ENCODE data around the gene ETV5. TPM values are rescaled to one million over a fixed set of nuclear protein-coding genes. Genes with fewer than 3 reads are reported as not detected.

Gene ETV5
- polyA plus RNA-seq, 1 of the 3 experiments (the other 2 are of a cell fraction), result 20.9 TPM

DNA sequence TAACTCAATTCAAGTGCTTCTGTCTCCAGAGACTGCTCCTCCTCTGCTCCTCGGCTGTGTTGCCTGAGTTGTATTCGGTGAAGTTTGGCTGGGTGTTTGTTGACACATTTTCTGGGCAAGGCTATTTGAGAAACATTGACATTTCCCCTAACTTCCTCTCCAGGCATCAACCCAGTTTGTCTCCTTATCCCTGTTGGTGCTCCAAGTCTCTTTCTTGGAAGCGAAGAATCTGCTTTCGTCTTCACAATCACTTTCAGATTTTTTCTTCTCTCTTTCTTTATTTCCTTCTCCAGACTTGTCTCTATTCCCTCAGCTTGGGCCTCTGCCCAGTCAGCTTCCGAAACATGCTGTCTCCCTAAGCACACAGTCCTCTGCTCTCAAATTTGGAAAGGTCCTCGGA lies 84.7 kb downstream of the ETV5 start:
- no peak overlapping the region for H3K4me2 ChIP-seq
- ChIA-PET CTCF (interaction anchor here (0.7 to 1.3 kb wide), 3 partner anchors 11 to 517 kb away, joined by 3 to 4 read pairs (median 3); no protein-coding TSS in a partner anchor), POLR2A (no interaction called here)
- no peaks in the 10 kb centered on the region for H3K27me3 ChIP-seq (ENCODE audit: insufficient read depth)
- H2AFZ ChIP-seq (ENCODE audit: low read depth), result no peak overlapping the region
- H3K4me3 ChIP-seq (ENCODE audit: low read depth in 2 of 2, low read length in 1 of 2), result no peak overlapping the region
- TF ChIP-seq TEAD4 (IDR thresholded peaks at IDR 0.05; ENCODE audit: borderline replicate concordance, insufficient read depth), result no peak
- no peak for TF ChIP-seq ELF1 (IDR thresholded peaks at IDR 0.05)
- no peak for TF ChIP-seq MXI1 (IDR thresholded peaks at IDR 0.05; ENCODE audit: low read depth, low read length)
- TF ChIP-seq EZH2phosphoT487 (IDR thresholded peaks at IDR 0.05; ENCODE audit: borderline replicate concordance, low read depth), result no peak
- no peak for TF ChIP-seq RXRA (IDR thresholded peaks at IDR 0.05; ENCODE audit: borderline replicate concordance, low read depth)
- TF ChIP-seq CHD2 (IDR thresholded peaks at IDR 0.05; ENCODE audit: low read length, partially characterized antibody), result no peak
- no peak for TF ChIP-seq GABPA (IDR thresholded peaks at IDR 0.05; ENCODE audit: low read depth)
- no peak overlapping the region for H3K27ac ChIP-seq (ENCODE audit: low read depth in 2 of 2, low read length in 1 of 2)
- no peaks in the 10 kb centered on the region for H4K20me1 ChIP-seq (ENCODE audit: insufficient read depth)
- peaks cover 12% of the 10 kb centered on the region for H3F3A ChIP-seq (replicated peaks; ENCODE audit: insufficient read depth)
- no peaks in the 10 kb centered on the region for H3K9me3 ChIP-seq
- H3K4me1 ChIP-seq (ENCODE audit: control insufficient read depth in 1 of 2, insufficient read depth in 2 of 2, low read depth in 1 of 2, low read length in 1 of 2), result peaks cover 3 to 4% of the 10 kb centered on the region in 2 experiments; a peak in 2 of 4 replicates
- 84% methylated on average over 6 of the region's 6 CpGs for WGBS (ENCODE audit: low lambda C conversion rate)
- no peaks in the 10 kb centered on the region for H3K36me3 ChIP-seq (replicated peaks in 1 of 2; ENCODE audit: control insufficient read depth in 1 of 2, insufficient read depth in 2 of 2, low read length in 1 of 2)
- no peaks in the 10 kb centered on the region for H3K79me2 ChIP-seq (ENCODE audit: insufficient read depth)
- no peaks in the 10 kb centered on the region for H3K9me2 ChIP-seq
- H3K9ac ChIP-seq, result no peak overlapping the region
- DNase-seq, result no peak

DNA sequence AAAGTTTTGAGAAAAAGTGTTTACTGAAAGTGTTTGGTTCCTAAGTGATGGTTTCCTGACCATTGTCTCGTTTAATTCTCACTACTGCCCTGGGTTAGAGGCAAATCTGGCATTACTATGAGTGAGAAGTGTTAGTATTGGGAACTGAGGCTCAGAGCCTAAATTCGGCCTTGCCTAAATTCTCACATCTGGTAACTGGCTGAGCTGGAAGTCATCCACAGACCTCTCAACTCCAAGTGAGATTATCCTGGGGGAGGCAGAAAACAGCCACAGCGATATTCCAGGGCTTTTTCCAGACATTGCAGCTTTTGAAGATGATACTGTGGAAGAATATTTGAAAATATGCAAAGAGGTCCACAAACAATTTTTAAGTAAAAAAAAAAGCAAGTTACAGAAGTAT lies 86.0 kb downstream of the ETV5 start:
- no peak for DNase-seq
- H3K9me3 ChIP-seq, result no peaks in the 10 kb centered on the region
- no peak overlapping the region for H3K4me2 ChIP-seq
- H3K4me3 ChIP-seq (ENCODE audit: low read depth in 2 of 2, low read length in 1 of 2), result no peak overlapping the region
- H3K9me2 ChIP-seq, result no peaks in the 10 kb centered on the region
- no peaks in the 10 kb centered on the region for H3K27me3 ChIP-seq (ENCODE audit: insufficient read depth)
- peaks cover 12% of the 10 kb centered on the region for H3F3A ChIP-seq (replicated peaks; ENCODE audit: insufficient read depth)
- no peak overlapping the region for H3K27ac ChIP-seq (ENCODE audit: low read depth in 2 of 2, low read length in 1 of 2)
- H4K20me1 ChIP-seq (ENCODE audit: insufficient read depth), result no peaks in the 10 kb centered on the region
- H3K9ac ChIP-seq, result no peak overlapping the region
- H3K79me2 ChIP-seq (ENCODE audit: insufficient read depth), result no peaks in the 10 kb centered on the region
- 87% methylated on average over 3 of the region's 3 CpGs for WGBS (ENCODE audit: low lambda C conversion rate)
- H2AFZ ChIP-seq (ENCODE audit: low read depth), result no peak overlapping the region
- TF ChIP-seq, protein P1, sequence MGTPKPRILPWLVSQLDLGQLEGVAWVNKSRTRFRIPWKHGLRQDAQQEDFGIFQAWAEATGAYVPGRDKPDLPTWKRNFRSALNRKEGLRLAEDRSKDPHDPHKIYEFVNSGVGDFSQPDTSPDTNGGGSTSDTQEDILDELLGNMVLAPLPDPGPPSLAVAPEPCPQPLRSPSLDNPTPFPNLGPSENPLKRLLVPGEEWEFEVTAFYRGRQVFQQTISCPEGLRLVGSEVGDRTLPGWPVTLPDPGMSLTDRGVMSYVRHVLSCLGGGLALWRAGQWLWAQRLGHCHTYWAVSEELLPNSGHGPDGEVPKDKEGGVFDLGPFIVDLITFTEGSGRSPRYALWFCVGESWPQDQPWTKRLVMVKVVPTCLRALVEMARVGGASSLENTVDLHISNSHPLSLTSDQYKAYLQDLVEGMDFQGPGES (IDR thresholded peaks at IDR 0.05; ENCODE audit: low read depth, low read length), result no peak
- no peak for TF ChIP-seq FOXM1 (IDR thresholded peaks at IDR 0.05; ENCODE audit: low read depth)
- TF ChIP-seq NRF1 (IDR thresholded peaks at IDR 0.05; ENCODE audit: low read depth, low read length), result no peak
- TF ChIP-seq RXRA (IDR thresholded peaks at IDR 0.05; ENCODE audit: borderline replicate concordance, low read depth), result no peak
- no peak for TF ChIP-seq GABPA (IDR thresholded peaks at IDR 0.05; ENCODE audit: low read depth)
- TF ChIP-seq EZH2phosphoT487 (IDR thresholded peaks at IDR 0.05; ENCODE audit: borderline replicate concordance, low read depth), result no peak
- no peak for TF ChIP-seq TAF1 (IDR thresholded peaks at IDR 0.05; ENCODE audit: borderline replicate concordance, low read depth, low read length)
- TF ChIP-seq, protein P2, sequence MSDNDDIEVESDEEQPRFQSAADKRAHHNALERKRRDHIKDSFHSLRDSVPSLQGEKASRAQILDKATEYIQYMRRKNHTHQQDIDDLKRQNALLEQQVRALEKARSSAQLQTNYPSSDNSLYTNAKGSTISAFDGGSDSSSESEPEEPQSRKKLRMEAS (IDR thresholded peaks at IDR 0.05; ENCODE audit: low read depth), result no peak
- TF ChIP-seq, protein P3, sequence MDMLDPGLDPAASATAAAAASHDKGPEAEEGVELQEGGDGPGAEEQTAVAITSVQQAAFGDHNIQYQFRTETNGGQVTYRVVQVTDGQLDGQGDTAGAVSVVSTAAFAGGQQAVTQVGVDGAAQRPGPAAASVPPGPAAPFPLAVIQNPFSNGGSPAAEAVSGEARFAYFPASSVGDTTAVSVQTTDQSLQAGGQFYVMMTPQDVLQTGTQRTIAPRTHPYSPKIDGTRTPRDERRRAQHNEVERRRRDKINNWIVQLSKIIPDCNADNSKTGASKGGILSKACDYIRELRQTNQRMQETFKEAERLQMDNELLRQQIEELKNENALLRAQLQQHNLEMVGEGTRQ (IDR thresholded peaks at IDR 0.05; ENCODE audit: borderline replicate concordance, low read depth, low read length), result no peak
- no peak for TF ChIP-seq CHD2 (IDR thresholded peaks at IDR 0.05; ENCODE audit: low read length, partially characterized antibody)
- TF ChIP-seq, protein P4, sequence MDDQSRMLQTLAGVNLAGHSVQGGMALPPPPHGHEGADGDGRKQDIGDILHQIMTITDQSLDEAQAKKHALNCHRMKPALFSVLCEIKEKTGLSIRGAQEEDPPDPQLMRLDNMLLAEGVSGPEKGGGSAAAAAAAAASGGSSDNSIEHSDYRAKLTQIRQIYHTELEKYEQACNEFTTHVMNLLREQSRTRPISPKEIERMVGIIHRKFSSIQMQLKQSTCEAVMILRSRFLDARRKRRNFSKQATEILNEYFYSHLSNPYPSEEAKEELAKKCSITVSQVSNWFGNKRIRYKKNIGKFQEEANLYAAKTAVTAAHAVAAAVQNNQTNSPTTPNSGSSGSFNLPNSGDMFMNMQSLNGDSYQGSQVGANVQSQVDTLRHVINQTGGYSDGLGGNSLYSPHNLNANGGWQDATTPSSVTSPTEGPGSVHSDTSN (IDR thresholded peaks at IDR 0.05), result no peak
- TF ChIP-seq POLR2AphosphoS5 (IDR thresholded peaks at IDR 0.05; ENCODE audit: low read depth, low read length), result no peak
- TF ChIP-seq, protein P5, sequence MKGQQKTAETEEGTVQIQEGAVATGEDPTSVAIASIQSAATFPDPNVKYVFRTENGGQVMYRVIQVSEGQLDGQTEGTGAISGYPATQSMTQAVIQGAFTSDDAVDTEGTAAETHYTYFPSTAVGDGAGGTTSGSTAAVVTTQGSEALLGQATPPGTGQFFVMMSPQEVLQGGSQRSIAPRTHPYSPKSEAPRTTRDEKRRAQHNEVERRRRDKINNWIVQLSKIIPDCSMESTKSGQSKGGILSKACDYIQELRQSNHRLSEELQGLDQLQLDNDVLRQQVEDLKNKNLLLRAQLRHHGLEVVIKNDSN (IDR thresholded peaks at IDR 0.05; ENCODE audit: borderline replicate concordance, low read depth), result no peak
- no peak for TF ChIP-seq SMC3 (IDR thresholded peaks at IDR 0.05; ENCODE audit: low read depth, low read length)
- CTCF ChIA-PET, result no interaction called here
- H3K4me1 ChIP-seq (ENCODE audit: control insufficient read depth in 1 of 2, insufficient read depth in 2 of 2, low read depth in 1 of 2, low read length in 1 of 2), result peaks cover 3 to 4% of the 10 kb centered on the region in 2 experiments; a peak in 2 of 4 replicates
- no peaks in the 10 kb centered on the region for H3K36me3 ChIP-seq (replicated peaks in 1 of 2; ENCODE audit: control insufficient read depth in 1 of 2, insufficient read depth in 2 of 2, low read length in 1 of 2)
- POLR2A ChIA-PET, result no interaction called here
